Hypothalamus (tissue), 51 donors: ENCODE data around the gene PAK5.
A peak's percentile ranks its signal among the peaks of the same experiment; 100 is the strongest.

ENCODE experiments used
- DNase-seq, 51 donors: peaks; one replicate each; lab custom pipeline; 2025; lab: John Stamatoyannopoulos, UW

PAK5 gene

DNA sequence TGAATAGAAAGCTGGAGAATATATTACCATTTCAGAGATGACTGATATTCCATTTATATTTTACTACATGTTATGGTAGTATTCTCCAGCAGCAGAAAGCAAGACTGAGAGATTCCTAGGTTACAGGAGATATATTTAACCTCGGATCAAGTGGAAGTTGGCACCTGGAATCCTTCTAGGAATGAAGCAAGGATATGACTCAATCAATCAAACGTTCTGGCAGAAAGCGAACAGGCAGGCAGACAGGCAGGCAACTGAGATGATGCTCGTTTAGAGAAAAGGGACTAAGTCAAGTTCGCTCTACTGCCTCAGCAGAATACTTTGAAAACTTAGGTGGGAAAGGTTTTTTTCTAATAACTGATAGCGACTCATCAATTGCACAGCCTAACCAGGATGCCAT lies 46.2 kb downstream of the PAK5 start:
- DNase-seq, result no peak

DNA sequence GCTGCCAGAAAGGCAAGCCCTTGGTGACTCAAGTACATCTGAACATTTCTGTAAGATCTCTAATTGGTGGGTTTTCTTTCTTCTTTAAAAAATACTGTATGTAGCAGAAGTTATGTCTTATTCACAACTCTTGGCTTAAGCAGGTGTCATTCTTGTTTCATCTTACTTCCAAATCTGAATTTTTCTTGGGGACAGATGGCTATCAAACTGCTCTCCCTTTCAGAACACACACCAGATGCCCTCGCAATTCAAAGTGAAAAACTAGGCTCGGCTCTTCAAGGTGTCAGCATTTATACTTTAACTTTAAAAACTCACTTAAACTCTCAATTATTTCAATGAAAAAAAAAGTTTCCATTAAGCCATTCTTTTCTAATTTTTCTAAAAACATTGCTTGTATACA lies 49.7 kb downstream of the PAK5 start:
- DNase-seq, result no peak

DNA sequence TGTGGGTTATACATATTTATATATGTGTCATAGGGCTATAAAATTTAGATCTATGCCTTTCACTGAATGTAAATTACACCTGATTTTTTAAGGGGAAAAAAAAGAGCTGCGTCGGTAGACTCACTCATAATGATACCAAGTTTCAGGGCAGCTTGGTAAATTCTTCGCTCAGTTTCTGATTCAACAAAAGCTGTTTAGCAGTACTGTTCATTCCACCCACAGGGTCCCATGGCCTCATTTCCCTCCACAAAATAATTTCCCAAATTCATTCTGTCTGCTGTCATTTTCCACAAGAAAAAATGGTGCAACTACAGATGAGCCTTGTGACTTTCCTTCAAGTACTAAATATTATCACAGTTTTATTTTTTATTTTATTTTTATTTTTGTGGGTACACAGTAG lies 63.7 kb downstream of the PAK5 start:
- no peak for DNase-seq

DNA sequence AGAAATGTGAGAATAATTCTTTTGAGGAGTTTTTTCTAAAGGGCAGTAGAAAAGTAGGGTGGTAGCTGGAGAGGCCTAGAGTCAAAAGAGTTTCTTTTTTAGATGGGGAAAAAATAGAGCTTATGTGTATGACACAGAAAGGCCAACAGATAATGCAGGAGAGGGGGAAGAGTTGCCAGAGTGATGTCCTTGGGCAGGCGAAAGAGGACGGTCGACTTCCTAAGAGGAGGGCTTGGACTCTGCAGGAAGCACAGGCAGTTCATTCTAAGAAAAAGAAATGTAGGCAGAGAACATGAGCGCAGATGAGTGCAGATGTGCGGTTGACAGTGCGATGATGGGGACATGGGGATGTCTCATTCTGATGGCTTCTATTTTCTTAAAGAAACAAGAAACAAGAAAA lies 68.9 kb downstream of the PAK5 start:
- no peak for DNase-seq

DNA sequence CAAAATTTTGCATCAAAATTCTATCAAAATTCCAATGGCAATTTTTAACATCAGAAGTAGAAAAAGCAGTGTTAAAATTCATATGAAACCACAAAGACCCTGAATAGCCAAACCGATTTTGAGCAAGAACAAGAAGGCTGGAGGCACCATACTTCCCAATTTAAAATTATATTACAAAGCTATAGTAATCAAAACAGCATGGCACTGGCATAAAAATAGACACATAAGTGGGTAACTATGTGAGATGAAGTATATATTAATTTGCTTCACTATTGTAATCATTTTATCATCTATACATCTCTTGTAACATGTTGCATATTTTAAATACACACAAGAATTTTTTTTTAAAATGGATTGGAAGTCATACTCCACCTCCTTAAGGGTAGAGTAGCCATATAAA lies 77.4 kb downstream of the PAK5 start:
- no peak for DNase-seq

DNA sequence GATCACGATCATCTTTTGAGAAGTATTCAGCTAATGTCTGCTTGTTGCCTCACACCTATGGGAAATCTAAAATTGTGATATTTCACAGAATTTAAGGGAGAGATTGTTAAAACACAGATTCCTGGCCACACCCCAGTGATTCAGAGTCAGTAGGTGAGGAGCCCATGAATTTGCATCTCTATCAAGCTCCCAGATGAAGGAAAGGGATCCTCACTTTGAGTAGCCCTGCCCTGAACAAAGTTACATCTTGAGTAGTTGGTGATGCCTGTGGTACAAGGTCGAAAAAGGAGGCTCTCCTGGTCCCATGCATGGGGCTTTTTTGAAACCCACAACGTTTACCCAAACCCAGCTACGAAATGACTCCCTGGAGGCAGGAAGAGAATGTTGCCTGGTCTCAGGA lies 79.5 kb downstream of the PAK5 start:
- no peak for DNase-seq

DNA sequence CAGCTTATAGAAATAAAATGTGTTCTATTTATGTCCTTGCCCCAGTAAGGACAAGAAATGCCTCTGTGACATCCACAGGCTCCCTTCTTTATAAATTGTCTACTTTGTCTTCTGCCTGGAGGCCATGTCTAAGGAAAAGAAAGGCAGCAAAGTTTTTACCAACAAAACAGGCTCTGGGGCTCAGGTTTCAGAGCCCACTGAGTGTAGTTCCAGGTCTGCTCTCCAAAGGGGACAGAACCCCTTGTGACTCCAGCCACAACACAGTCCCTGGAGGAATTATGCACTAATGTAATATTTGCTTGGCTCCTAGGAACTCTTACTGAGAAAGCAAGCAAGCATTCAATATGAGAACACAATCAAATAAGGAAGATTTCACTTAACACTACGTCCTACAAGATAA lies 80.1 kb downstream of the PAK5 start:
- no peak for DNase-seq

DNA sequence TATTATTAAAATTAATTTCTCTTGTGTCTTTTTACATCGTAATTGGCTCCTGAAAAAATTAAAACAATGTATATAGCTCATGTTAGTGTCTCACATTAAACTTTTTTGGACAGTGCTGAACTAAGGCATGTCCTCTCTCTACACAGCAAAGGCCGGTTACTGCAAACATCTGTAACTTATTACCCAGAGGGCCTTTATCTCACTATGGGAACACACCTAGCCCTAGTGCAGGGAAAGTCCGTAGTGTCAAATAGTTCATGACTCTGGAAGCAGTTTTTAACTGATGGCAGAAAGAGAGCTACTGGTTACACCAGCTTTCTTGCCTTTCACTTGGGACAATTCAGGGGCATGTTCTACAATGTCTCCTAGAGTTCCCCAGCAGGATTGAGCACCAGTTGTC lies 82.2 kb downstream of the PAK5 start:
- DNase-seq, result no peak

DNA sequence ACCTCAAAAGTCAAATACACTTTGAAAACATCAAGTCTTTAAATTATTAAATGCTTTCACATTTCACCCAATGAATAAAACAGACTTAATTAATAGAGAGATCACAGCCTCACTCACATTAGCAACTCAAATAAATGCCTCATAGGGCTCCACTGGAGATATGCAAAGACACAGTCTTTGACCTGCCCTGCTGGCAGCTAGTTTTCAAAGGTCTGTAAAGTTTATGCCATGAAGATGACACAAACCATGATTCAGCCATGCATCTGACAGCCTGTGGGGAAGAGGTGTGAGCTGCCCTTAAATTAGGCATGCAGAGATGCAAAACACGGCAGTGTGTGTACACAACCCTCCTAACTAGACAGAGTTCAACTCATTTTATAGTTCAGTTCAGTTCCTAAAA lies 83.6 kb downstream of the PAK5 start:
- DNase-seq, result no peak

DNA sequence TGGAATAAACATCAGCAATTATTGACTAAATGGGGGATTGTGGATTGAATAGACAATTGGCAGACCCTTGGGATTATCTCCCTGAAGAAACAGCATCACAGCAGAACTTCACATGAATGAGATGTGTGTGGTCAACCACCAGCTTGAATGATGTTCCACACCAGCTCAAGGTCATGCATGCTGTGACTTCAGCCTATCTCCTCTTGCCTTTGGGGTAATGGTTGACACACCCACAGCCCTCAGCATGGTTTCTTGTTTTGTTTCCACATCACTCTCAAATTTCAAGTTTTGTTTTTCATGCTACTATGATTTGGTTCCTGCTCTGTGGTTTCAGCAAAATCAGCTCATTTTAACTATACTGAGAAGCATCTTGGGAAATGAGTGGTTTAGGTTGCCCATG lies 94.3 kb downstream of the PAK5 start:
- no peak for DNase-seq

DNA sequence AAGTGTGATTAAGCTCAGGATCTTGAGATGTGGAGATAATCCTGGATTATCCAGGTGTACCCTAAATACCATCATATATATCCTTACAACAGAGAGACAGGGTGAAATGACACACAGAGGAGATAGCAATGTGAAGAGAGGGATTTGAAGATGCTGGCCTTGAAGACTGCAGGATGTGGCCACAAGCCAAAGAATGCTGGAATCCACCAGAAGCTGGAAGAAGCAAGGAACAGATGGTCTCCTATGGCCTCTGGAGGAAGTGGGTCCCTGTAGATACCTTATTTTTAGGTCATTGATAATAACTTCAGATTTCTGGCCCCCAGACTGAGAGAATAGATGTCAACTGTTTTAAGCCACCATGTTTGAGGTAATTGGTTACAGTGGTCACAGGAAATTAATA lies 95.0 kb downstream of the PAK5 start:
- DNase-seq, result no peak

DNA sequence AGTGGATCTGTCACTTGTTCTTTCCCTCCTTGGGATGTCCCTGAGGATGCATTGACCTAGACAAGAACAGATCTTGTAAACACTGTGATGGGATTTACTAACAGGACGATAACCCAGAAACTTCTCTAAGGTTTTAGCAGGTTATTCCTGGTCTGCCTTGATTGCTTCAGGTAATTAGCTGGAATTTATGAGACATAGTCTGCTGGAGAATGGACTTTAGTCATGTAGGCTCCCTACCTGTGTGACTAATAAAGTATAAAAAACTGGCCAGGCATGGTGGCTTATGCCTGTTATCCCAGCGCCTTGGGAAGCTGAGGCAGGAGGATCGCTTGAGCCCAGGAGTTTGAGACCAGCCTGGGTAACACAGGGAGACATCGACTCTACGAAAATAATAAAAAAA lies 96.1 kb downstream of the PAK5 start:
- no peak for DNase-seq

DNA sequence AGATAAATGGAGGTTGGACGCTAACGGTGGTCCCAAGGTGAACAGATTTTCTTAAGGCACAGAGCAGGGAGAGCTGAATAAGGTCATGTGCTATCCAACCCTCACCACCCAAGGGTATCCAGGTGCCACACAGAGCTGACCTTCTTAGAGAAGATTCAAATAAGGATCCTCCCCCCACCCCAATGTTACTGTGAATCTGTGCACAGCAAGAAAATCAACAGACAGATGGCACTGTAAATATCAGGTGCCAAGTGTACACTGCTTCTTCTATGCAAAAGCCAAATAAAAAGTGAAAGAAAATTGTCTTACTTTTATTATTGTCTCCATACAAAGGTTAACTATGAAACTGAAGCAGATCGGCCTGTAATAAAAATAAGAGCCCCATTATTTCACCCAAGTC lies 96.9 kb downstream of the PAK5 start:
- DNase-seq, result no peak

DNA sequence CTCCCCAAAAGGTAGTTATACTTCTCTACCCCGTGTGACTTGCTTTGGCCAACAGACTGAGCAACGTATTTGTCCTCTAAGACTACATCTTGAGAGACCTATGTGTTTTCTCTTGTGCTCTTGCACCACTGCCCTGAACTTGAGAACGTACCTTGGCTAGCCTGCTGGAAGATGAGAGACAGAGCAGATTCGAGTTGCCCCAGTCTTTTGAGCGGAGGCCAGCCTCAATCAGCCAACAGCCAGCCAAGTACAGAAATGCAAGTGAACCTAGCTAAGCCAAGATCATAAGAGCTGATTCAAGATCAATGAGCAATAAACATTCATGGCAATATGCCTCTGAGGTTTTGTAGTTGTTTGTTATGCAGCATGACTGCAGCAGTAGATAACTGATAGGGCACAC lies 98.4 kb downstream of the PAK5 start:
- DNase-seq, result no peak

DNA sequence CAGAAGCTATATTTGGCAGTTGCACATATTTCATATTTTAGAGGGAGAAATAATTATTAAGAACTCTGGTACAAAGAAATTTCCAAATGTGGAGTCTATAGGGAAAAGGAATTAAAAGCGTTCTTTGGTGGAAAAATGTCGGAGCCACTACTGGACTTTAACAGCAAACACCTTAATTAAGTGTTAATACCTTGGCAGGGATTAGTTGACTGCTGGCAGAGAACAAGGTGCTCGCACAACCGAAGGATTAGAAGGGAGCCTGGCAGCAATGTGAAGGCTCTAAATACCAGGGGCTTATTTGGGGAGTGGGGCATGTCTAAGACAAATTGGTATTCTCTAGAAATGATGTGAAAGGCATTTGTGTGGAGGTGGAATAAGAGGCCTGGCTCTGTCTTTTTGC lies 98.9 kb downstream of the PAK5 start:
- no peak for DNase-seq

DNA sequence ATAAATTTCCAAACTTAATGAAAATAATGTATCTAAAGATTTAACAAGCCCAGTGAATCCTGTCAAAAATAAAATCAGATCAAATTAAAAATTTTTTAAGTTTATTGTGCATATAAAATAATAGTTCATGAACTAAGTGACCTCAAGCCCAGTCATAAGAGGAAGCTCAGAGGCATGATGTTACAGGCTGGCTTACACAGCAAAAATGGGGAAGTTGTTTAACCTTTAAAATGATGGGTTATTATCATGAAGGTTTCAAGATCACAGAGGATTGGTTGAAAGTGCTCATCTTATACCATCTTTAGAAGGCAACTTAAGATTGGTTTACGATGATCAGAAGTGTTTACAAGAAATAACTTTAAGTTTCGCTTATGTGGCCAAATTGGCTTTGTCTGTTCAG lies 102.5 kb downstream of the PAK5 start:
- no peak for DNase-seq

DNA sequence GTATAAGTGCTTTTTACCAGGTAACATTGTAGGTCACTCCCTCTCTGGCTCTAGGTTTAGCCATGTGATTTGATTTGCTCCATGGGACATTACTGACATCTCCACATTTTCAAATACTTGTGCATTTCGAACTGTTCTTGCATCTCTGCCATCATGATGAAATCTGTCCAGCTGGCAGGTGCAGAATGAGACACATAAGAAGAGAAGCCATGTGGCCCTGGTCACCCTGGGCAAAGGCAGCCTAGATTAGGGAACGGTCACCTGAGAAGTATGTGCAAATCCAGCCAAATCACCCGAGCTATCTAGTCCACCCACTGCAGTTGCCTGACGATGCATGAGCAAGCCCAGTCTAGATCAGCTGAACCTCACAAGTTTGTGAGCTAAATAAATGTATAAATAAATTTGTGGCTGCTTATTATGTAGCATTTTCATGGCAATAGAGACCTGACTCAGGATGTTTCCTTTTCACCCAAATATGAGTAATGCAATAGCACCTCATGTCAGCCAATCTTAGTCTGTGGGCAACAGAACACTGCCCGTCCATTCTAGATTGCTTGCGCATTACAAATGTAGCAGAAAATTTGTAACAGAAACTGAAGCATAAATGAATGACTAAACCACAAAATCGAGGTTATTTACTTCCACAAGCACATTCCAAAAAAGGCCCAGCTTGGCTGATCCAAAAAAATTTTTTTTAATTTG lies 115.2 kb downstream of the PAK5 start:
- DNase-seq, result peak in 1 of 51 donors; percentile 7

DNA sequence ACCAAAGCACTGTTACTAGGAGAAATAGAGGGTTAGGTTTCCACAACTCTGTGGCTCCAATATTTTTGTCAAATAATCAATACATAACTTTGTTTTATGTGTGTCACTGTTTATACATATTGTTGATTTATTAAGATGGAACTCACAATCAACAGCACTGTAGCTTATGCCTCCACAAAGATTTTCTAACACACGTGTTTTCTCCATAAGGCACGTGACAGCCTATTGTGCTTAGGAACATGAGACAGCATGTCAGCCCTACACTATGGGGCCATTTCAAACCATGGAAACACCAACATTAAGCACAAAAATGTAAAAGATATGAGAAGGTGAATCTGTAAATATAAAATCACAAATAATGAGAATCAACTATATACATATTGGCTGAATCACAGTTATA lies 127.0 kb downstream of the PAK5 start:
- no peak for DNase-seq

DNA sequence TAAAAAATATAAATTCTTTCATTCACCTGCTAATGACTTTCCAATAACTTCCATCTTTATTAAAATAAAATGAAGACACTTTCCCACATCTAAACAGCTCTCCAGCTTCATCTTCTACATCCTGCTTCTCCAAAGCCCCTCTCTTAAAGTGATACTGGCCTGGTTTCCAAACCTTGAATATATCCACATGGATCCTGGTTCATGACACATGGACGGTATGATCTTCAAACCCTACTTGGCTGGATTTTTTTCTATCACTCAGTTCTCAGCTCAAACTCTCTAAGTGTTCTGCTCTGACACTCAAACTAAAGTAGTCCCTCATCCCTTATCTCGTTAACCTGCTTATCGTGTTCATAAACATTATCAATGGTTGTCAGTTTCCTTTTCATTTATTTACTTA lies 128.2 kb downstream of the PAK5 start:
- no peak for DNase-seq

DNA sequence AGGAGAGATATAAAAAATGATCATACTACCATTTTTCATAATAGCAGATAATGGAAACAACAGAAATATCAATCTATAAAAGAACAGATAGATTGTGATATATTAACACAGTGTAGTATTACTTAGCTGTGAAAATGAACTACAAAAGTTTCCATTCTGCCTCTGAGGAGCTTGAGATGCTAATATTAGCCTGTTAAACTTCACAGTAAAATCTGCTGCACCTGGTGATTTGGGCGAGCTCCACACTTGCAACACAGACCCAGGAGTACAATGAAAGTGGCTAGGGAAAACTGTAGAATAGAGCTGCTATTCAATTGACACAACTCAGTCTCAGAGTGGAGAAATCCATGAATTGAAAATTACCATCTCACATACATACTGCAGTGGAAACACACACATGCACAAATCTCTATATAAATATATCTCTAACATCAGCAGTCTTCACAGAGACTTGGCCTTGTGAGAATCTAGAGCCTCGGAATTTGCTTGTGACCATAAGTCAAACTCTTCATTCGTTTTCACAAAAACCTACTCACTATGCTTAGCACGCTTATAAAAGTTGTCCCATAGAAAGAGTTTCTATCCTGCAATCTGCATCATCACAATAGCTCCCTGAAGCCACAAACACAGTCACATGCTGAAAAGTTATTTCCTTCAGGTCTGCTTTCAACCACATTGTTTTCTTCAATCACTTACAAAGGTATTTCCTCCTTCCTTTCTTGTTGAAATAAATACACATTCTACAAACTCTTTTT lies 133.0 kb downstream of the PAK5 start:
- no peak for DNase-seq

DNA sequence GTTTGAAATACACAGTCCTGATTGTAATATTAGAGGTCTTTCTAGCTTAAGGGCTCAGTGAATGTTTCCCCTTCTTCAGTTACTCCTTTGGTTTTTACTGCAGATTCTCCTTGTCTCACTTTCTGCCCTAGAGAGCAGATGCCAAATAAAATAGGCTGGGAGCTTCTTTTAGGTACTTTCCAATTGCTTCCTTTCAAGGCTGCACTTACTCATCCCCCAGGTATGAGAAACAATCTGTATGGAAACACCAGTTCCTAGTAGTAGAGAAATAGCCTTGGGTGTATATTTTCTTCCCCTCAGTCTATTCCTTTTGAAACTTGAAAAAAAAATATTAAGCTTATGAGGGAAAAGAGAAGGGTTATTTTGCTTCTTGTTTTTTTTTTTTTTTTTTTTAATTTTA lies 139.7 kb downstream of the PAK5 start:
- no peak for DNase-seq

DNA sequence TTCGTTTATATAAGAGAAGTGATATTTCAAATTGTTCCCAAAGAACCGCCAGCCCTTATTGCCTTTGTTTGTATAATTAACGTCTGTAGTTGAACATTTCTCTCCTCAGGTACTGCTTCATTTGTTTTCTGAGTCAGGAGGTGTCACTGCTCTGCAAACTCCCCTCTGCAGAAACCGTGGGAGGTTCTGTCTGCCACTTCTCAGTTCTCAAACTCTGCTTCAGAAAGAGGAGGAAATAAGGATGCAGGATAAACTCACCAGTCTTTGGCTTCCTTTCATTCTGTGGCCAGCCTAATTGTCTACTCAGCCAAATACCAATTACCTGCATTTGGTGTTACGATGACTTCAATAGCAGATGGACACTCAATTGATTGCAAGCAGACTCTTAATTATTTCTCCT lies 149.8 kb downstream of the PAK5 start:
- DNase-seq, result peak in 2 of 51 donors; percentile 22 to 27

DNA sequence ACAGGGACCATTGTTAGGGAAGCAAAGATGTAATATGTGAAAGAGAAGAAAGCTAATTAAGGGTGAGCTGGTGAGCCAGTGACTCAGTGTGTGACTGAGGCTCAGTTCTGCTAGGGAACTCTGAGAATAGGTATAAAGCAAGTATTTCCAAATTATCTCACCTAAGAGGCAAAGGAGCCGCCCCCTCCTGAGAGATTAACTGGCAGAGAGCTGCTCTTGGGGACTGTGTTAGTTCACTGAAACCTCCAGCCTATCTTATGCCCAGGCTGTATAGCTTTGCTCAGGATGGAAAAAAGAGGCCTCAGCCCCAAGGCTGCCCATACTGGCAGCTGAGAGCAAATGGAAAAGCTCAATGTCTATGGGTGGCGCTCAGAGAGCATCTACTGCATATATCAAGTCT lies 152.0 kb downstream of the PAK5 start:
- peak in 3 of 51 donors; percentile 6 to 47 (median 9) for DNase-seq
